Heart right ventricle (tissue), 16 donors: ENCODE results near the gene STK39. TPM values are rescaled to one million over a fixed set of nuclear protein-coding genes. Genes with fewer than 3 reads are reported as not detected.

Experiments
- ATAC-seq, 8 donors: fragments of 200-7000 bp; cut with Tn5 transposase; one replicate each; pipeline ENCODE4 v1.9.1; 2020; ENCODE audit warnings: mild to moderate bottlenecking in 8 of 8, moderate library complexity in 8 of 8, moderate number of reproducible peaks in 1 of 8
- DNase-seq, 2 donors: peaks; one replicate each; pipeline ENCODE4 v3.0.0-alpha.2; 2020
- H3K27ac ChIP-seq, 10 donors: fragments of 200-600 bp; sonication (generic) in 2 of 10; one replicate each; pipeline versions ENCODE4 v1.5.0 to v1.8.0; 2020 to 2022; ENCODE audit warnings: mild to moderate bottlenecking in 3 of 10
- H3K27me3 ChIP-seq, 7 donors: fragments of 200-600 bp; one replicate each; pipeline ENCODE4 v1.8.0; 2021 to 2022; ENCODE audit warnings: mild to moderate bottlenecking in 2 of 7
- H3K36me3 ChIP-seq, 9 donors: fragments of 200-600 bp; sonication (generic) in 1 of 9; one replicate each; pipeline versions ENCODE4 v1.5.0 to v1.8.0; 2020 to 2022; ENCODE audit warnings: mild to moderate bottlenecking in 2 of 9
- H3K4me1 ChIP-seq, 9 donors: fragments of 200-600 bp; sonication (generic) in 1 of 9; one replicate each; pipeline versions ENCODE4 v1.5.0 to v1.8.0; 2020 to 2022; ENCODE audit warnings: mild to moderate bottlenecking in 4 of 9
- H3K4me3 ChIP-seq, 10 donors: fragments of 200-600 bp; sonication (generic) in 2 of 10; one replicate each; pipeline versions ENCODE4 v1.5.0 to v1.8.0; 2020 to 2022; ENCODE audit warnings: mild to moderate bottlenecking in 7 of 10, moderate library complexity in 2 of 10
- H3K9me3 ChIP-seq, 11 donors: fragments of 200-600 bp in 10 of 11; sonication (generic) in 2 of 11; one replicate each; pipeline versions ENCODE4 v1.5.0 to v1.8.0; 2013 to 2022; ENCODE audit warnings: mild to moderate bottlenecking in 2 of 11, control low read depth in 1 of 11, moderate library complexity in 1 of 11
- WGBS, 2 donors: extraction: QIAGEN DNeasy Blood & Tissue Kit; methylation state at CpG; one replicate each; pipeline ENCODE4 v1.1.7; 2013; ENCODE audit warnings: inconsistent platforms in 1 of 2; 5-methylcytosine and 5-hydroxymethylcytosine counted together
- intact Hi-C, 10 donors: fragments of 100-400 bp; cut with DNase I; formaldehyde crosslinking; loops; one replicate each; pipeline versions ENCODE4 v1.11.1 to v1.14.2; 2022
- polyA plus RNA-seq, 2 donors: library from polyadenylated mRNA; stranded (reverse); fragments of 200-250 nt; gene quantifications; one replicate each; pipeline ENCODE4 v1.2.3, GENCODE V29; 2013
- total RNA-seq, 10 donors: library from RNA; stranded (reverse); fragmentation: NEBNext Ultra II Directional in 3 of 10; extraction: Animal tissue kit (Norgen Biotek cat#: 25700) in 3 of 10; gene quantifications; one replicate each; pipeline versions ENCODE4 v1.2.1 to v1.2.4, GENCODE V29; 2021 to 2023
- TF ChIP-seq, protein P1 (sequence below), 9 donors: fragments of 200-600 bp; sonication (generic) in 2 of 9; IDR thresholded peaks; one replicate each; pipeline versions ENCODE4 v1.5.0 to v1.8.0; 2021 to 2022; ENCODE audit warnings: antibody characterized with exemption in 9 of 9, mild to moderate bottlenecking in 5 of 9, moderate library complexity in 1 of 9
- donor health status: Arrhythmogenic right ventricular cardiomyopathy.
- donor health status: ischemic (EF 13 %, LVEDD 7.1; RV severe dilation, severe dysfunction).
- donor health status: healthy with polysubstance abuse.
- donor health status: DM: no; HTN: yes; CAD: no.
- donor health status: DM: no; HTN: no; CAD: no.
- donor health status: ischemic (EF 25% LVEDD 6.9; RV normal size, moderate dysfunction).
- donor health status: ischemic (EF 25% LVEDD 5.7; RV mildly dilated, moderate dysfunction).
- donor health status: healthy.
- donor health status: DM: yes; HTN: yes; CAD: no.
- donor health status: Ischemic cardiomyopathy.
- donor health status: ischemic (EF 35%, LVEDD 5.7; RV mildly dilated, moderate dysfunction).
- donor health status: nonischemic (EF 11% LVEDD 7.7; RV severe dilation, severe dysfunction).
- donor health status: DM: yes; HTN: yes; CAD: no.
- donor health status: PGD.
- donor health status: ischemic (EF 29% LVEDD 5.4; RV normal size, mild dysfunction).
- donor health status: nonischemic (EF 23%, LVEDD 6.1; RV moderate dilation, normal function).

STK39 gene
- total and polyA plus RNA-seq, 12 donors: 15.2 to 35.5 (median 19.6) TPM

DNA sequence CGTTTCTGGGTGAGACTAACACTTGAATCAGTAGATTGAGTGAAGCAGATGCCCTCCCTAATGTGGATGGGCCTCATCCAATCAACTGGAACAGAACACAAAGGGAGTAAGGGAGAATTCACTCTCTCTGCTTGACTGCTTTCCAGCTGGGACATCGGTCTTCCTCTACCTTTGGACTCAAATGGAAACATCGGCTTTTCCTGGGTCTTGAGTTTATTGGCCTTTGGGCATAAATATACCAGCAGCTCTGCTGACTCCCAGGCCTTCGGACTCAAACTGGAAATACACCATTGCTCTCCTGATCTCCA, 311.6 kb downstream of the STK39 start:
- intact Hi-C loops: no loop called here
- H3K27me3 ChIP-seq: no peaks in the 10 kb centered on the region
- H3K27ac ChIP-seq: no peak overlapping the region
- H3K36me3 ChIP-seq: no peaks in the 10 kb centered on the region
- DNase-seq (no peak), ATAC-seq (no peak)
- WGBS, 2 donors: 84 to 86% methylated on average over 4 of the region's 4 CpGs
- H3K4me3 ChIP-seq: no peak overlapping the region
- H3K4me1 ChIP-seq: no peaks in the 10 kb centered on the region
- peaks cover 0 to 4% (median 0%) of the 10 kb centered on the region in 11 donors for H3K9me3 ChIP-seq
- TF ChIP-seq, protein P1, sequence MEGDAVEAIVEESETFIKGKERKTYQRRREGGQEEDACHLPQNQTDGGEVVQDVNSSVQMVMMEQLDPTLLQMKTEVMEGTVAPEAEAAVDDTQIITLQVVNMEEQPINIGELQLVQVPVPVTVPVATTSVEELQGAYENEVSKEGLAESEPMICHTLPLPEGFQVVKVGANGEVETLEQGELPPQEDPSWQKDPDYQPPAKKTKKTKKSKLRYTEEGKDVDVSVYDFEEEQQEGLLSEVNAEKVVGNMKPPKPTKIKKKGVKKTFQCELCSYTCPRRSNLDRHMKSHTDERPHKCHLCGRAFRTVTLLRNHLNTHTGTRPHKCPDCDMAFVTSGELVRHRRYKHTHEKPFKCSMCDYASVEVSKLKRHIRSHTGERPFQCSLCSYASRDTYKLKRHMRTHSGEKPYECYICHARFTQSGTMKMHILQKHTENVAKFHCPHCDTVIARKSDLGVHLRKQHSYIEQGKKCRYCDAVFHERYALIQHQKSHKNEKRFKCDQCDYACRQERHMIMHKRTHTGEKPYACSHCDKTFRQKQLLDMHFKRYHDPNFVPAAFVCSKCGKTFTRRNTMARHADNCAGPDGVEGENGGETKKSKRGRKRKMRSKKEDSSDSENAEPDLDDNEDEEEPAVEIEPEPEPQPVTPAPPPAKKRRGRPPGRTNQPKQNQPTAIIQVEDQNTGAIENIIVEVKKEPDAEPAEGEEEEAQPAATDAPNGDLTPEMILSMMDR (IDR thresholded peaks at IDR 0.05): no peak

DNA sequence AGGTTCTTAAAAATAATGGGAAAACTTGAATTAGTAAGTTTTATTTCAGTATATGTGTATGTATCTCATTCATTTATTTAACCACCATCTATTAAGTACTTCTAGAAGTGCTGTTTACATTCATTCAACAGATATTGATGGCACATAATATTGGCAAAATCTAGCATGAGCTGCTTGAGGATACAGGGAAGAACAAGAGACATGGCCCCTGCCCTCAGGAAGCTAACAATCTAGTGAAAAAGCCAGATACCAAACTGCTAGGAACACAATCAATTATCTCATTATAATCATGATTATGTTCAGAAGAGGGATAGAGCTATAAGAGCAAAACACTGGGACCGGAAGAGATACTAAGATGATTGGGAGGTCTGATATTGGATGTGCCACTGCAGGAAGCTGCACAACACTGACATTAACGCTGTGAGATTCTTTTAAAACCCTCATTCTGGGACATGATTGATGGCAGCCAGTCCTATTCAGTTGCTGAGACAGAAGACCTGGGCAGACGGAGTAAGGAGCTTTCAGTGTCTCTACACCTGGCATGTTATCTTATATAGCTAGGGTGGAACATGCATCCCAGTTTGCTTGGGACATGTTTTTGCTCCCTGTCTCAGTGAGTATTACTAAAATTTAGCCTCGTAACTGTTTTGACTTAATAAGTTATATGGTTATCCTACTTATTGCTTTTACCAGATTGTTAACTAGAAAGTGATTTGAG, 314.1 kb downstream of the STK39 start:
- H3K36me3 ChIP-seq: no peaks in the 10 kb centered on the region
- ATAC-seq: no peak
- peaks cover 0 to 4% (median 0%) of the 10 kb centered on the region in 11 donors for H3K9me3 ChIP-seq
- WGBS, 2 donors: 87 to 89% methylated on average over 4 of the region's 4 CpGs
- no peak overlapping the region for H3K4me3 ChIP-seq
- H3K27ac ChIP-seq: no peak overlapping the region
- no peak for DNase-seq
- intact Hi-C loops: no loop called here
- H3K27me3 ChIP-seq: no peaks in the 10 kb centered on the region
- H3K4me1 ChIP-seq: no peaks in the 10 kb centered on the region
- TF ChIP-seq, protein P1 (IDR thresholded peaks at IDR 0.05): no peak

DNA sequence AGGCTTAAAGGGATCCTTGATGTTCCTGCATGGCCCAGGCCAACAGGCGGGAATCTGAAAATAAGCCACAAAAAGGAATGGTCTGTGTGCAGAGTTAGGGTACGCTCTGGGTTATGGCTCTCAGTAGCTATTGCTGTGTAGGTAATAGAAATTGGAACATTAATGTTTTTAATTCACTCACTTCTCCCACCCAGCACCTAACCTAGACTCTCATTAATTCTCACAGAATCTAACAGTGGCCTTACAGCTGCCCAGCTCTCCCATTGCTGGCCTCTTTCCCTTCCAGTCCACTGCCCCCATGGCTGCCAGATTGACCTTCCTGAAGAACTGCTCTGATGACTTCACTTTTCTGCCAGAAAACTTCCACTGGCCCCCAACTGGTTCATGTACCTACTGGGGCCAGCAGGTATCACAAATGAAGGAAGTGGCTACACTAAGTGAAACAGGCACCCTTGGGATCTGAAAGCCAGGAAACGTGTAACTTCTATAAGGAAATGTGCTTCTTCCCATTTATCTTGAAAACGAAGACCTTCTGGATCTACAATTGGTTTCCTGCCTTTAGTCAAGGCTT, 315.2 kb downstream of the STK39 start:
- no peak for DNase-seq
- Histone ChIP-seq H3K4me3 (no peak overlapping the region), H3K4me1 (no peaks in the 10 kb centered on the region), H3K27me3 (no peaks in the 10 kb centered on the region), H3K27ac (no peak overlapping the region), H3K9me3 (peaks cover 0 to 4% (median 0%) of the 10 kb centered on the region in 11 donors), H3K36me3 (no peaks in the 10 kb centered on the region)
- 74 to 84% methylated on average over 4 of the region's 4 CpGs for WGBS, 2 donors
- no peak for ATAC-seq
- TF ChIP-seq, protein P1 (IDR thresholded peaks at IDR 0.05): no peak
- intact Hi-C loops: no loop called here

DNA sequence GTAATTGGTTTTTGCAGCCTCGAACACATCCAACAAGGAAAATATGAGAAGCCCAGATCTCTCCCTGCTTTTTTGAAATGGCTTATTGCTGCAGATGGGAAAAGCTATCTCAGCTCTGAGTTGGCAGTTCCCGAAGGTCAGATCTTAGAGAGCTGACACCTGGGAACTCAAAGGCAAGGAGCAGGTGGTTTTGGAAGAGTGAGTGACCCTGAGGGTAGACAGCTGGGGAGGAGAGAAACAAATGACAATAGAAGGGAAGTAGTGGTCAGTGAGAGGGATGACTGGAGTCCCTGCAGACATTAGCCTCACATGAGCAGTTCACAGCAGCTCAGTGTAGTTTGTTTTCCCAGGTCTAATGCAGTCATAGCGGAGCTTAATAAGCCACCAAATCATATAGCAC, 317.9 kb downstream of the STK39 start:
- H3K4me1 ChIP-seq: no peaks in the 10 kb centered on the region
- WGBS, 2 donors: 79 to 92% methylated on average over 3 of the region's 3 CpGs
- H3K4me3 ChIP-seq: no peak overlapping the region
- ATAC-seq (no peak), DNase-seq (no peak)
- H3K27ac ChIP-seq: no peak overlapping the region
- no peaks in the 10 kb centered on the region for H3K27me3 ChIP-seq
- H3K9me3 ChIP-seq: peaks cover 0 to 4% (median 0%) of the 10 kb centered on the region in 11 donors
- no peaks in the 10 kb centered on the region for H3K36me3 ChIP-seq
- TF ChIP-seq, protein P1 (IDR thresholded peaks at IDR 0.05): no peak
- intact Hi-C loops: no loop called here
